GM19099 (cell line): ENCODE results near the gene LMOD1.

Experiments
- POLR2A ChIP-seq: IDR thresholded peaks from 3 replicates; pipeline ENCODE4 v1.6.1; 2011; ENCODE audit warnings: low read depth; ENCODE audit not compliant: insufficient read length; ENCODE audit errors: extremely low read depth

The LMOD1 gene

DNA sequence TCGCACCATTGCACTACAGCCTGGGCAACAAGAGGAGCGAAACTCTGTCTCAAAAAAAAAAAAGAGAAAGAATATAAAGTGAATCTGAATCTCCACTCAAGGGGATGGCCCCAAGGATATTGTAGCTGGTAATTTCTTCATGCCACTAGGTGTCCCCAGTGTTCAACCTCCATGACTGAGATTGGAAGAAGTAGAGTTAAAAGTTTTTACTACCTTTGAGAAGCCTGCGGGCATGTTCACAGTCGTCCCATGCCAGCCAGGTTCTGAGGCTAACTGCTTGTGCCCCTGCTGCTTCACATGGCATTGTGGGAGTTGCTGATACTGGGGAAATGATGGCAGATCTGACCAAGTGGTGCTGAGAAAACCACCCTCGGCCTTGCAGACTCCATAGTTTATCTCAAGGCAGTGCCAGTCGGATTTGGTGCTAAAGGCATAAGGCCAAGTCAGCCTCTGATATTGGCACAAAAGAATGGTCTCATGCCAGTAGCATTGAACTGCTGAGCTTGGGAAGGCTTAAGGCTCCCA is 68.4 kb downstream of the LMOD1 start:
- no peak for TF ChIP-seq POLR2A

DNA sequence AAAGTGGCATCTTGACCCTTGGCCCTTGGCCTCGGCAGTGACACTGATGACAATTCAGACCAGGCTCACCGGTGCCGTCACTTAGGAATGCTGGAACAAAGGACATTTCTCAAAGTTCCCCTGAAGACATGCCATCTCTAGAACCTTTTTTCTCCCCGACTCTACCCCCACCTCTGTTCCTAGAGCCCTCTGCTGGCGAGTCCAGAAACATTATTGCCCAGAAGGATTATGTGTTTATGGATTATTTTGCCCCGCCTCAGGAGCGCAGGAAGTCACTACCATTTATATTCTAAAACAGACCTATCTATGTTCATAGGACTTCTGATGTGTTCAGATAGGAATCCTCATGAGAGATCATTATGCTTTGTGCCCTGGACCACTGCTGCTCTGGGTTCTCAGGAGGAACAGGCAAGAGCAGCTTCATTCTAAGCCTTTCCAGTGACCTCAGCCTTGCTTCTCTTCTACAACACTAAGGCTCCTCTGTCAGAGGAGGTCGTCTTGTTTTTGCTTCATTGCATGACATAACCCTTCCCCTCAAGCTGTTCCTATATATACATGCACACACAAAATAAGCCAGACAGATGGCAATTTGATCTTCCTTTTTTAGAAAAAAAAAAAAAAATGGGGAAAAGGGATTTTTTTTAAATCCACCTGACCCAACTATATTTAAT is 70.1 kb downstream of the LMOD1 start:
- no peak for TF ChIP-seq POLR2A

DNA sequence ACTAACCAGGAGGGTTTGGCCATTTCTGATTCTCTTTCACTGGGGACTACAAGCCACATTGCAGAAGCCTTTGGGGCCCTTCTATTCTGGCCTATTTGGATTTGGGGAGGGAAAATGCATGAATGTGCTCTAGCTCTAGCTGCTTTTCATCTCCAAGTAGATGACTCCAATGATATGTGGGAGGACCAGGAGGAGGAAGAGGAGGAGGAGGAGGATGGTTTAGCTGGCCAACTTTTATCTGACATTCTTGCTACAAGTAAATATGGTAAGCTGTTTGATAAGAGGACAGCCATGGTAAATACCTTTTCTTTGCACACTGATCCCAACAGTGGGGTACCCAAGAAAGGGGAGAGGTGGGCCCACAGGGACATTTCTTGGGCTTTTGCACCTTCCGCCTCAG is 71.7 kb downstream of the LMOD1 start:
- no peak for TF ChIP-seq POLR2A

DNA sequence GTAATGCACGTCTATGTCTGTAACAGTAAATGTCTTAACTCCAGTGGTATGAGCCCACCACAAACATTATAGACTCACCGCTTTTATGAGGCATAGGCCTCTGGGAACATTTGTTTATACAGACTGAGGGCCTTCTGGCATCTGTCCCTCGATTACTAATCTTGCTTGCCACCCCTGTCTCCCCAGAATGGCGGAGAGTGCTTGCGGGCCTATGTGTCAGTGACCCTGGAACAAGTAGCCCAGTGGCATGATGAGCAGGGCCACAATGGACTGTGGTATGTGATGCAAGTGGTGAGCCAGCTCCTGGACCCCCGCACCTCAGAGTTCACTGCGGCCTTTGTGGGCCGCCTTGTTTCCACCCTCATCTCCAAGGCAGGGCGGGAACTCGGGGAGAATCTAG is 76.0 kb downstream of the LMOD1 start:
- TF ChIP-seq POLR2A = no peak

DNA sequence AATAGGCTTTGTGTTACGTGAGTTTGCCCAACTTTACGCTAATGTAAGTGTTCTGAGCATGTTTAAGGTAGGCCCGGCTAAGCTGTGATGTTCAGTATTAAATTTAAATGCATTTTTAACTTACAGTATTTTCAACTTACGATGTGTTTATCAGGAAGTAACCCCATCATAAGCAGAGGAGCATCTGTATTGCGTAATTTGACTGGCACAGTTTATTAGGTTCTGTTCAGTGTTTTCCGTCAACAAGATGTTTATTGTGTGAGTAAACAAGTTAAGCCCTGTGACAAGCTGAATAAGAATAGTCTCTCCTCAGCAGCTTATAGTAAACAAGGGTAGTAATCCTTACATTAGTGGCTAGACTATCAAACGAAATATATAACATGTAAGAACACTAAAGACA is 84.9 kb downstream of the LMOD1 start:
- TF ChIP-seq POLR2A = no peak

DNA sequence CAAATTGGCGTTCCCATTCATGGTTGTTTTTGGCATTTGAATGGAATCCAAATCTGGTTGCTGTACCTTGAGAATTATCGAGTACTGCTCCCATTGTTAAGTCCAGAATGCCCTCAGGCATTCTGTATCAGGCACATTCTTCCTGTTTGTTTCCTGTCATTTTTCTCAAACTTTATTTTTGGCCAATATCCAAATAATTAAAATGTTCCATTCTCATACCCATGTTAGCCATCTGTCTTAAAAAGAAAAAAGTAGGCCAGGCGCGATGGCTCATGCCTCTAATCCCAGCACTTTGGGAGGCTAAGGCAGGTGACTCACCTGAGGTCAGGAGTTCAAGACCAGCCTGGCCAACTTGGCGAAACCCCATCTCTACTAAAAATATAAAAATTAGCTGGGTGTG is 86.9 kb downstream of the LMOD1 start:
- TF ChIP-seq POLR2A = no peak

DNA sequence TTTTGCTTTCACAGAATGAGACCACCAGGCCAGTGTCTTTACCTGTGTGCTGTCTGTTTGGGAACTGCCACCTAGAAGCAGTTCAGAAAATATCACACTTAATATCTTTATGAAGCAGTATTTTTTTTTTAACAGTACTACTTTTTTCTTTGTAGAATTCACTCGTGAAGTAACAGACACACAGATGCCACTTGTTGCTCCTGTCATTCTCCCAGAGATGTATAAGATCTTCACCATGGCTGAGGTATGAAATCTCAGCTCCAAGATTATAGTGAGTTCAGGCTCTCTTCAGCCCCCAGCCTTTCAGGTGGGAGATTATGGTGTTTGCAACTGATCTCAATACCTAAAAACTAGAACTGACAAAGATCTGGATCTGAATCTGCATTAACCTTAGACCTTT is 94.4 kb downstream of the LMOD1 start:
- no peak for TF ChIP-seq POLR2A

DNA sequence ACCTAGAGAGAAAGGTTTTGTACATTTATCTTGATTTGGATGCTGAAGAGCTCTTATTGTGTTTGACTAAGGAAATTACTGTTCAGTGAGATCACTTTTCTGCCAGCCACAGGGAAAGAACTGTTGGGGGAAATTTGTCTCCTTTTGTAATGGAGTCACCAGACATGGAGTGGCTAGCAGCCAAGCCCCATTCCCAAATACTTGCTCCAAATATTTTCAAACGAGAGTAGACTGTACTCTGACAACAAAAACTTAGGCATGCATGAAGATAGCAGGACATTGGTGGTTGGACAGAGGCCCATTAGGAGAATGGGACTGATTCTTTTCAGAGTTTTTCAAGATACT is 96.3 kb downstream of the LMOD1 start:
- no peak for TF ChIP-seq POLR2A

DNA sequence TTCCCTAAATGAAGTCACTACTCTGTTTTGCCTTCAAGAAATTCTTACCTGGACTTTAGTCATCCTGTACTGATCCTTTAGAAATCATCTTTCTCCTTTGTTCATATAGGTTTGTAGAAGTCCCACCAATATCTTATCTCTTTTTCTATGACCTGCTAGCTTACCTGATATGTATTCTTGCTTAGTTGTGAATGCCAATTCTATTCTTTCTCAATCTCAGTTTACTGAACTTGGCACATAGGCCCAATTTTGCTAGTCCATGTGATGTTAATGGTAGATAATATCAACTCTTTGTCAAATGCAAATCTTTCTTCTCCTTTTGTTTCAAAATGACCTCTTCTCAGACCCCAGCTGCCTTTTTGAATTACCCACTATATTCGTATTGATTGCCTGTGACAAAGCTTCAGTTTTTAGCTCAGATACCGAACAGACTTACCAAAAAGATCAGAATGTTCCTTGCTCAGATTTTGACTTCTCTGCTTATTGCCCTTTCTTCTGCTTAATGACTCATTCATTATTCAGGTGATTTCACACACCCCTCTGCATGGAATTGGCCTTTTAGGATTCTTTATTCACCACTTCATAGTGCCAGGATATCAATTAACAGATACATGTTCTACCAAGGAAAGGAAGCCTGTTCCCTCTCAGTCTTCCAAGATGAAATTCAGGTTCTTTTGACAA is 96.8 kb downstream of the LMOD1 start:
- no peak for TF ChIP-seq POLR2A

DNA sequence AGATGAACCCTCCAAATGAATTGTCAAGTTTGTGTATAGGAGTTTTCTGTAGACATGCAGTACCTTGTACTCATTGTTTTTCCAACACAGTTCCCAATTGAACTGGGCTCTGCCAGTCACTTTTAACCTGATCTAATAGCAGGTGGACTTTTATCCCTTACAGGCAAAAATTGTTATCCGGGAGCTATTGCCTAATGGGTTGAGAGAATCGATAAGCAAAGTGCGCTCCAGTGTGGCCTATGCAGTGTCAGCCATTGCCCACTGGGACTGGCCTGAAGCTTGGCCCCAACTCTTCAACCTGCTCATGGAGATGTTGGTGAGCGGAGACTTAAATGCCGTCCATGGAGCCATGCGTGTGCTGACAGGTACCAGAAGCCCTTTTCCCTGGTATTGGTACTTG is 98.1 kb downstream of the LMOD1 start:
- TF ChIP-seq POLR2A = no peak

DNA sequence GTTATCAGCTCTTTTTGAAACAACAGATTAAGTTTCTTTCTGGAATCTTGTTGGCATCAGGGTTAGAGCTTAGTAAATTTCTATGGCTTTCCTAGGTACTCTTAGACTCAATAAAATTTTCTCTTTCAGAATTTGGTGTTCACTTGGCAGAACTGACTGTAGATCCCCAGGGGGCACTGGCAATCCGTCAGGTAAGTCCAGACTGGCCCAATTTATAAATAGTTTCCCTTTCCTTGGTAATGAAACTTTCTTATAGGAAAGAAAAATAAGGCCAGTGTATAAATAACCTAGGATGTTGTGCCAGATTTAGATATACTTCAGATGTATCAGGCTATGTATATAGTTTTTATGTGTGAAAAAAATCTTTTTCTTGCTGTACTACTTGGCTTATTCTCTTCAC is 99.2 kb downstream of the LMOD1 start:
- no peak for TF ChIP-seq POLR2A
